ENCODE data around the gene ITGA4. TPM values are rescaled to one million over a fixed set of nuclear protein-coding genes. Genes with fewer than 3 reads are reported as not detected.

ITGA4 gene
- total RNA-seq: 27.0 TPM

GRCh38 chr2:181457121-181457740 is at the start of gene ITGA4:
ITGA4 (plus strand) TSS chr2:181457386; CDS start chr2:181457655, 269 bp downstream.

Other genes starting within 250 kb of the ITGA4 start
- 39.1 TPM for gene CERKL, start 199.7 kb downstream of the ITGA4 start, total RNA-seq
- gene NEUROD1, start 223.1 kb downstream of the ITGA4 start, total RNA-seq: 188 TPM